Measurements from ENCODE around the gene PPP2R3A. TPM values are rescaled to one million over a fixed set of nuclear protein-coding genes. Genes with fewer than 3 reads are reported as not detected.
A peak's percentile ranks its signal among the peaks of the same experiment; 100 is the strongest.

PPP2R3A gene
- total and polyA plus RNA-seq, 9 donors = 4.6 to 17.7 (median 12.2) TPM

DNA sequence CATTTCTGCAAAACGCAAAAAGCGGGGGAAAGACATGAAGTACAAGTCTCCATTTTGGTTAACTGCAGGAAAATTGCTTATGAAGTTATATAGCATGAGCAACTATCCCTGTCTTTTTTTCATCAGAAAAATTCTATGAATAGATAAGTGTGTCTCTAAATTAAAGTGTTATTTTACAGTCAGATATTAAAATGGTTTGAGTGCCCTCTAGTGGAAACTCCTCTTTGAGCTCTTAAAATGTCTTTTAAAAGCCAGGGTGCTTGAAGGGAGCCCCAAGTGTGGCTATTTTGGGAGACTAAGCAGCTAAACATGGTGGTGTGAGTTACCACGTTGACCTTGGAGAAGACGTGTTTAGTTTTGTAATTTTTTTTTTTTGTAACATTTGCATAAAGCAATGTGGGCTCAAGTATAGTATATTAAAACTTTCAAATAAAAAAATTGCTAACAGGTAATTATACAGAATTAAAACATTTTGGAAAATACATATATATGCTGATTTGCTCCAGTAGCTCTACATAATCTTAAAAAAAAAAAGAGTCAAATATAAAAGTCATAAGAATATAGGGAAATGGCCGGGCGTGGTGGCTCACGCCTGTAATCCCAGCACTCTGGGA, 77.2 kb downstream of the PPP2R3A start:
- Histone ChIP-seq H3K4me3 (no peak overlapping the region), H3K27me3 (no peaks in the 10 kb centered on the region), H3K36me3 (no peaks in the 10 kb centered on the region), H3K27ac (no peak overlapping the region), H3K4me1 (ENCODE audit: insufficient read depth) (no peaks in the 10 kb centered on the region), H3K9me3 (no peaks in the 10 kb centered on the region)
- WGBS, 3 donors = 64 to 68% (median 68%) methylated on average over 7 of the region's 7 CpGs
- intact Hi-C loops (cut with DNase I) = loop anchor here (2.0 to 10.0 kb wide), 3 partner anchors 125 to 132 kb away; no protein-coding TSS in a partner anchor
- DNase-seq = no peak
- TF ChIP-seq EP300 (IDR thresholded peaks at IDR 0.05) (no peak), POLR2A (IDR thresholded peaks at IDR 0.05) (no peak), CTCF (IDR thresholded peaks at IDR 0.05) (peak; percentile 15 to 36 (median 29))

DNA sequence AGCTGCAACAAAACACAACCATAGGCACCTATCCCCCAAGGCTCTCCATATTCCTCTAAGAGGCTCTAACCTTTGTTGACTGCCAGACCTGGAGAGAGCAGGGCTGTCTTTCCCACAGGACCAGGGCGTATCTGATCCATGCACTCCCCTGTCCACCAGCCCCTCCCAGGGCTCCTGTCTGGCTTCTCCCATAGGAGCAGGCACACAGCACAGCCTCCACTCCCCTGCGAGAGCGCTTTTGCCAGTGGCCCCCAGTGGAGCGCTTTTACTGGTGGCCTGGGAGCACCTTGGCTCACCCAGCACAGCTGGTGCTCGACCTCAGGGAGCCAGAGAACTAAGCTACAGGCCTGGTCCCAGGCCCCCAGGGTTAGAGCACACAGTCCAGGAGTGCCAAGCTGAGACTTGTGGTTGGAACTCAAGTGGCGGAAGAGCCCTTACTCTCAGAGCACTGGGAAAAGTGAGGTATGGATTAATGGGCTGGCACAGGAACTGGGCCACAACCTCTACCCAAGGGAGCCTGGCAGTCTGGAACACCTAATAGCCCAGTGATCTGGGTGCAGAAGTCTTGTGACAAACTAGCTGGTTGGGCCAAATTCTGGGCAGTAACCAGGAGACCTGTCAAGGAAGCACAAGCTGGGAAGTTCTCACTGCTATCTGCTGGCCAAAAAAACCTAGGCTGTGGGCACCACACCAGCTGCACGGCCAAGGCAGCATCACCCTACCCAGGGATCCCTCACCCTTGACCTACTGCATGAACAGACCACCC, 79.6 kb downstream of the PPP2R3A start:
- Histone ChIP-seq H3K27me3 (no peaks in the 10 kb centered on the region), H3K9me3 (no peaks in the 10 kb centered on the region), H3K27ac (no peak overlapping the region), H3K36me3 (no peaks in the 10 kb centered on the region), H3K4me3 (no peak overlapping the region), H3K4me1 (ENCODE audit: insufficient read depth) (no peaks in the 10 kb centered on the region)
- TF ChIP-seq EP300 (IDR thresholded peaks at IDR 0.05) (no peak), POLR2A (IDR thresholded peaks at IDR 0.05) (no peak), CTCF (IDR thresholded peaks at IDR 0.05) (no peak)
- DNase-seq = no peak
- WGBS, 3 donors = 89 to 100% (median 95%) methylated on average over 7 of the region's 7 CpGs
- intact Hi-C loops (cut with DNase I) = loop anchor here in 3 of 4 donors (5.0 to 10.0 kb wide), 2 partner anchors 128 to 130 kb away; no protein-coding TSS in a partner anchor

DNA sequence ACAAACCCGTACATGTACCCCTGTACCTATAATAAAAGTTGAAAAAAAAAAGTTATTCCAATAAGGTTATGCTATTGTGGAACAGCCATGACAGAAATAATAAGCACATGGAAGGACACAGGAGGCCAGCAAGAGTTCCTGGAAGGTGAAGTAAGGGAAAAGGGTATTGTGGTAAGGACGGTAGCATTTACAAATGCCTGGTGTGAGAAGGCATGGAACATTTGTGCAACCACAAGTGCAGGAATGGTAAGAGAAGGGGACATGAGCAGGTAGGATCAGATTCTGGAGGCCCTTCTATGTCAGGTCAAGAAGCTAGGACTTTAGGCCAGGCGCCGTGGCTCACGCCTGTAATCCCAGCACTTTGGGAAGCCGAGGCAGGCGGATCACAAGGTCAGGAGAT, 82.5 kb downstream of the PPP2R3A start:
- H3K27ac ChIP-seq = no peak overlapping the region
- H3K9me3 ChIP-seq = no peaks in the 10 kb centered on the region
- H3K27me3 ChIP-seq = no peaks in the 10 kb centered on the region
- DNase-seq = no peak
- WGBS, 3 donors = 93 to 99% (median 98%) methylated on average over 7 of the region's 7 CpGs
- H3K36me3 ChIP-seq = no peaks in the 10 kb centered on the region
- intact Hi-C loops (cut with DNase I) = loop anchor here in 1 of 4 donors (10.0 kb wide), 1 partner anchor 133 kb away; no protein-coding TSS in a partner anchor
- no peak overlapping the region for H3K4me3 ChIP-seq
- no peaks in the 10 kb centered on the region for H3K4me1 ChIP-seq (ENCODE audit: insufficient read depth)
- TF ChIP-seq POLR2A (IDR thresholded peaks at IDR 0.05) (no peak), CTCF (IDR thresholded peaks at IDR 0.05) (no peak), EP300 (IDR thresholded peaks at IDR 0.05) (no peak)

- H3K36me3 ChIP-seq = no peaks in the 10 kb centered on the region
- WGBS, 3 donors = 61 to 75% (median 74%) methylated on average over 6 of the region's 6 CpGs
- intact Hi-C loops (cut with DNase I) = no loop called here
- DNase-seq = no peak
- H3K4me3 ChIP-seq = no peak overlapping the region
- no peak overlapping the region for H3K27ac ChIP-seq
- no peaks in the 10 kb centered on the region for H3K9me3 ChIP-seq
- H3K27me3 ChIP-seq = no peaks in the 10 kb centered on the region
- TF ChIP-seq POLR2A (IDR thresholded peaks at IDR 0.05) = no peak
- H3K4me1 ChIP-seq (ENCODE audit: insufficient read depth) = no peaks in the 10 kb centered on the region
Observed at GRCh38 chr3:136050250-136050649, 84.7 kb downstream of the PPP2R3A start.

DNA sequence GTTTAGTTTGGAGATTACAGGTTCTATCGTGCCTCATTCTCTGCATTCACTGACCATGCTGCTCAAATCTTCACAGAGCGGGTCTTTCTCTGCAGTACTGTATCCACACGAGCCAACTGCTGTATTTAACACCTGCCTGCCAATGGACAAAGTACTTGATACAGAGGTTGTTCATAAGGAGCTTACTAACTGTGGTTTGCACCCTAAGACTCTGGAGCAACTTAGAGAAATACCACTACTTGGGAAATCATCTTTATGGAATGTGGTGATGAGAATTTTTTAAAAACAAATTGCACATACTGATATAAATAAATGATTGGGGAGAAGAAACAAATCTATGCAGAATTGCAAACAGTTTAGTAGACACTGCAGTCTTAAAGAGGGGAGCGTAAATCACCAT, 90.0 kb downstream of the PPP2R3A start:
- intact Hi-C loops (cut with DNase I) = no loop called here
- H3K27me3 ChIP-seq = no peaks in the 10 kb centered on the region
- H3K27ac ChIP-seq = no peak overlapping the region
- WGBS, 3 donors = 69 to 88% (median 76%) methylated on average over 4 of the region's 4 CpGs
- DNase-seq = no peak
- H3K9me3 ChIP-seq = no peaks in the 10 kb centered on the region
- H3K4me3 ChIP-seq = no peak overlapping the region
- no peak for TF ChIP-seq POLR2A (IDR thresholded peaks at IDR 0.05)
- no peak for TF ChIP-seq CTCF (IDR thresholded peaks at IDR 0.05)
- no peak for TF ChIP-seq EP300 (IDR thresholded peaks at IDR 0.05)
- H3K4me1 ChIP-seq (ENCODE audit: insufficient read depth) = no peaks in the 10 kb centered on the region
- H3K36me3 ChIP-seq = no peaks in the 10 kb centered on the region

Measured in ovary (tissue), 9 donors.